HL-60/S4 treated with phorbol 12-myristate 13-acetate at 8.2 ng/mL for 4 days and 3 days (cell line): Measurements from ENCODE around the gene KLK8.
"Not testable (repeated sequence)": the region's sequence is repeated elsewhere in the genome, so short reads cannot be mapped to it uniquely, and the experiment has no call there.

Source experiments
- in situ Hi-C: fragments of 300-500 bp; cut with MboI; formaldehyde crosslinking; loops from 2 replicates; pipeline ENCODE4 v1.15.0; 2022; ENCODE audit warnings: low sequenced_read_pairs

The KLK8 gene

GRCh38 chr19:50984416-50984815 is 17.0 kb downstream of the KLK8 start:
- in situ Hi-C loops: not testable (repeated sequence)

- in situ Hi-C loops: no loop called here
Measured at GRCh38 chr19:50983625-50984292, 17.6 kb downstream of the KLK8 start, which contains the start of gene KLK7. Gene KLK7, minus strand, starts transcription at chr19:50983917. Its CDS starts 1,518 bp downstream, at chr19:50982399.

GRCh38 chr19:50982186-50982585 is 19.2 kb downstream of the KLK8 start:
- in situ Hi-C loops: no loop called here

- in situ Hi-C loops: no loop called here
Measured at GRCh38 chr19:50981587-50982146, 19.7 kb downstream of the KLK8 start.

GRCh38 chr19:50980208-50980607 is 21.2 kb downstream of the KLK8 start:
- in situ Hi-C loops: no loop called here

- in situ Hi-C loops: no loop called here
Measured at GRCh38 chr19:50979758-50980157, 21.6 kb downstream of the KLK8 start.

- in situ Hi-C loops: no loop called here
Measured at GRCh38 chr19:50978772-50979390, 22.5 kb downstream of the KLK8 start.

- in situ Hi-C loops: no loop called here
Measured at GRCh38 chr19:50977626-50978025, 23.8 kb downstream of the KLK8 start.

- in situ Hi-C loops: no loop called here
Measured at GRCh38 chr19:50975766-50976165, 25.6 kb downstream of the KLK8 start.

GRCh38 chr19:50974702-50975556 is 26.5 kb downstream of the KLK8 start:
- in situ Hi-C loops: no loop called here

- in situ Hi-C loops: no loop called here
Measured at GRCh38 chr19:50972795-50973376, 28.5 kb downstream of the KLK8 start.

GRCh38 chr19:50969810-50970209 is 31.6 kb downstream of the KLK8 start:
- in situ Hi-C loops: not testable (repeated sequence)

GRCh38 chr19:50969413-50969760 is 32.0 kb downstream of the KLK8 start, which contains the start of gene KLK6:
Gene KLK6, minus strand, starts transcription at chr19:50969591. Its CDS starts 1,487 bp downstream, at chr19:50968104.
- in situ Hi-C loops: no loop called here

- in situ Hi-C loops: no loop called here
Measured at GRCh38 chr19:50968716-50969412, 32.5 kb downstream of the KLK8 start.

- in situ Hi-C loops: no loop called here
Measured at GRCh38 chr19:50967929-50968715, 33.3 kb downstream of the KLK8 start.

GRCh38 chr19:50964266-50964665 is 37.1 kb downstream of the KLK8 start:
- in situ Hi-C loops: no loop called here

GRCh38 chr19:50963381-50963780 is 38.0 kb downstream of the KLK8 start:
- in situ Hi-C loops: no loop called here

- in situ Hi-C loops: no loop called here
Measured at GRCh38 chr19:50962245-50962644, 39.2 kb downstream of the KLK8 start.

- in situ Hi-C loops: no loop called here
Measured at GRCh38 chr19:50959731-50960500, 41.5 kb downstream of the KLK8 start.
